Endodermal cell (in vitro differentiated cells): Measurements from ENCODE around the gene SDS. TPM values are rescaled to one million over a fixed set of nuclear protein-coding genes. Genes with fewer than 3 reads are reported as not detected.

ENCODE experiments used
- DNase-seq: peaks from one replicate; pipeline ENCODE4 v3.0.0-alpha.2; 2017
- H3K27ac ChIP-seq: 2 replicates; pipeline ENCODE4 v1.5.1; 2013; ENCODE audit warnings: mild to moderate bottlenecking, low read depth, low read length, moderate library complexity
- H3K27me3 ChIP-seq: 2 replicates; pipeline ENCODE4 v1.6.1; 2013; ENCODE audit warnings: mild to moderate bottlenecking, low read length, moderate library complexity; ENCODE audit not compliant: insufficient read depth, control insufficient read depth, poor library complexity, severe bottlenecking
- H3K36me3 ChIP-seq: 2 replicates; pipeline ENCODE4 v1.7.0; 2013; ENCODE audit warnings: mild to moderate bottlenecking, low read length, moderate library complexity; ENCODE audit not compliant: control insufficient read depth, insufficient read depth
- H3K4me1 ChIP-seq: one replicate; pipeline ENCODE4 v1.7.0; 2013; ENCODE audit warnings: low read length; ENCODE audit not compliant: control insufficient read depth, insufficient read depth
- H3K4me3 ChIP-seq: 2 replicates; pipeline ENCODE4 v1.5.1; 2013; ENCODE audit warnings: mild to moderate bottlenecking, low read length, moderate library complexity
- H3K9ac ChIP-seq: 2 replicates; pipeline ENCODE4 v1.6.1; 2013; ENCODE audit warnings: mild to moderate bottlenecking, low read length, moderate library complexity; ENCODE audit not compliant: poor library complexity, severe bottlenecking; ENCODE audit errors: extremely low read depth
- H3K9me3 ChIP-seq: 2 replicates; pipeline ENCODE4 v1.6.1; 2013; ENCODE audit warnings: mild to moderate bottlenecking, low read length, moderate library complexity; ENCODE audit not compliant: control insufficient read depth
- H3K27ac Mint-ChIP-seq: 2 replicates; pipeline ENCODE4 v1.8.0; 2020; ENCODE audit warnings: mixed read lengths
- H3K27me3 Mint-ChIP-seq: 2 replicates; pipeline ENCODE4 v1.8.0; 2021; ENCODE audit warnings: mild to moderate bottlenecking, mixed read lengths; ENCODE audit not compliant: insufficient read depth
- H3K36me3 Mint-ChIP-seq: 2 replicates; pipeline ENCODE4 v1.8.0; 2020; ENCODE audit warnings: low read depth, mixed read lengths
- H3K4me1 Mint-ChIP-seq: 2 replicates; pipeline ENCODE4 v1.8.0; 2020; ENCODE audit warnings: mixed read lengths
- H3K4me3 Mint-ChIP-seq: 2 replicates; pipeline ENCODE4 v1.8.0; 2020; ENCODE audit warnings: mild to moderate bottlenecking, moderate library complexity, mixed read lengths
- H3K9me3 Mint-ChIP-seq: 2 replicates; pipeline ENCODE4 v1.8.0; 2020; ENCODE audit warnings: mild to moderate bottlenecking, mixed read lengths
- WGBS, 2 experiments: methylation state at CpG; one replicate each; pipeline versions ENCODE4 v1.1.5 to v1.1.7; 2013; ENCODE audit warnings: missing lambda C conversion rate in 2 of 2, mixed read lengths in 1 of 2; ENCODE audit not compliant: insufficient coverage in 1 of 2, insufficient read length in 1 of 2; 5-methylcytosine and 5-hydroxymethylcytosine counted together
- total RNA-seq, 2 donors: library from RNA; stranded (reverse); fragmentation: NEBNext Ultra II Directional in 1 of 2; extraction: Animal tissue kit (Norgen Biotek cat#: 25700) in 1 of 2; gene quantifications; 2 replicates in 1 of 2; 3 replicates in 1 of 2; pipeline ENCODE4 v1.2.1, GENCODE V29; 2021
- TF ChIP-seq, protein P1 (sequence below): fragments of 200-600 bp; sonication (generic); conservative IDR thresholded peaks from 2 replicates; pipeline ENCODE4 v1.5.0; 2021; ENCODE audit warnings: antibody characterized with exemption, mild to moderate bottlenecking

The SDS gene
- total RNA-seq, 2 donors from 2014 or later = not detected

DNA sequence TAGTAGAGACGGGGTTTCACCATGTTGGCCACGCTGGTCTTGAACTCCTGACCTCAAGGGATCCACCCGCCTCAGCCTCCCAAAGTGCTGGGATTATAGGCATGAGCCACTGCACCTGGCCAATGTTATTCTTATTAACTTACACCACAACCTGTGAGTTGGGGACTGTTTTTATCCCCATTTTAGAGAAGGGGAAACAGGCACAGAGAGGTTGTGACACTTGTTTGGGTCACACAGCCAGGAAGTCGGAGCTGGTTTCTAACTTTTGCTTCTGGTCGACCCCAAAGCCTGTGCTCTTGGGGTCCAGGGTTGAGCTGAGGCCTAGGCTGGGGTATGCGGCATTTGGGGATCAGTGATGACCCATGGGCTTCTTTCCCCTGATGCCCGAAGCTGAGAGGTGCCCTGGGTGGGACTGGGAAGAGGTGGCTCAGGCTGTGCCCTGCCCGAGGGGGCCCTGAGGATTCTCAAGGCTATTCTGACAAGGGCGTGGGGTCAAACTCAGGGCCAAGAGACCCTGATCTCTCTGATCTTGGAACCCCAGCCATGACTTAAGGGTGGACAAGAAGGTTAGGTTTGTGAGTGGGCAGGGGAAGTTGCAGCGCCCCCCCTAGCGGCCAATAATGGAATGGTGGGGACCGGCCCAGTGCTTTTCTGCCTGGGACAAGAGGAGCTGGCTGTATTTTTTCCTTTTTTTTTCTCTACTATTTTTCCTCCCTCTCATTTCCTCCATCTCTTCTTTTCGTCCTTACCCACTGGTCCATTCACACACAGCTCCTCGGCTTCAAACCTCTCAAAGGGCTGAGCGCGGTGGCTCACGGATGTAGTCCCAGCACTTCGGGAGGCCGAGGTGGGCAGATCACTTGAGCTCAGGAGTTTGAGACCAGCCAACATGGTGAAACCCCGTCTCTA, 21.5 kb upstream of the SDS start:
- H3K9ac ChIP-seq = no peak overlapping the region
- H3K27ac Mint-ChIP-seq = peak overlapping the region; percentile 46

GRCh38 chr12:113424456-113424855, 20.8 kb upstream of the SDS start:
- H3K9me3 ChIP-seq = no peaks in the 10 kb centered on the region
- no peak overlapping the region for H3K4me3 Mint-ChIP-seq
- peaks cover 11% of the 10 kb centered on the region for H3K4me1 Mint-ChIP-seq
- TF ChIP-seq, protein P1, sequence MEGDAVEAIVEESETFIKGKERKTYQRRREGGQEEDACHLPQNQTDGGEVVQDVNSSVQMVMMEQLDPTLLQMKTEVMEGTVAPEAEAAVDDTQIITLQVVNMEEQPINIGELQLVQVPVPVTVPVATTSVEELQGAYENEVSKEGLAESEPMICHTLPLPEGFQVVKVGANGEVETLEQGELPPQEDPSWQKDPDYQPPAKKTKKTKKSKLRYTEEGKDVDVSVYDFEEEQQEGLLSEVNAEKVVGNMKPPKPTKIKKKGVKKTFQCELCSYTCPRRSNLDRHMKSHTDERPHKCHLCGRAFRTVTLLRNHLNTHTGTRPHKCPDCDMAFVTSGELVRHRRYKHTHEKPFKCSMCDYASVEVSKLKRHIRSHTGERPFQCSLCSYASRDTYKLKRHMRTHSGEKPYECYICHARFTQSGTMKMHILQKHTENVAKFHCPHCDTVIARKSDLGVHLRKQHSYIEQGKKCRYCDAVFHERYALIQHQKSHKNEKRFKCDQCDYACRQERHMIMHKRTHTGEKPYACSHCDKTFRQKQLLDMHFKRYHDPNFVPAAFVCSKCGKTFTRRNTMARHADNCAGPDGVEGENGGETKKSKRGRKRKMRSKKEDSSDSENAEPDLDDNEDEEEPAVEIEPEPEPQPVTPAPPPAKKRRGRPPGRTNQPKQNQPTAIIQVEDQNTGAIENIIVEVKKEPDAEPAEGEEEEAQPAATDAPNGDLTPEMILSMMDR = no peak
- 84 to 86% methylated on average over 1 of the region's 1 CpG for WGBS, 2 experiments
- H3K27ac ChIP-seq = no peak overlapping the region
- H3K27ac Mint-ChIP-seq = no peak overlapping the region
- no peak overlapping the region for H3K4me3 ChIP-seq
- no peak overlapping the region for H3K9ac ChIP-seq
- no peaks in the 10 kb centered on the region for H3K36me3 Mint-ChIP-seq
- H3K27me3 Mint-ChIP-seq = peaks cover 8% of the 10 kb centered on the region
- no peaks in the 10 kb centered on the region for H3K36me3 ChIP-seq
- H3K9me3 Mint-ChIP-seq = no peaks in the 10 kb centered on the region
- DNase-seq = no peak
- no peaks in the 10 kb centered on the region for H3K27me3 ChIP-seq
- peaks cover 3% of the 10 kb centered on the region for H3K4me1 ChIP-seq

More for the DNA sequence above, 21.5 kb upstream of the SDS start:
- Mint-ChIP-seq H3K9me3 (peaks cover 3% of the 10 kb centered on the region), H3K4me1 (peaks cover 11% of the 10 kb centered on the region), H3K36me3 (no peaks in the 10 kb centered on the region), H3K27me3 (peaks cover 11% of the 10 kb centered on the region), H3K4me3 (peak overlapping the region; percentile 27)
- peaks cover 3% of the 10 kb centered on the region for H3K4me1 ChIP-seq
- H3K36me3 ChIP-seq = no peaks in the 10 kb centered on the region
- no peak overlapping the region for H3K4me3 ChIP-seq
- no peaks in the 10 kb centered on the region for H3K27me3 ChIP-seq
- TF ChIP-seq, protein P1 = peak; percentile 97
- 50 to 52% methylated on average over 16 to 20 of the region's 20 CpGs for WGBS, 2 experiments
- DNase-seq = peak; percentile 96
- no peaks in the 10 kb centered on the region for H3K9me3 ChIP-seq
- H3K27ac ChIP-seq = no peak overlapping the region

DNA sequence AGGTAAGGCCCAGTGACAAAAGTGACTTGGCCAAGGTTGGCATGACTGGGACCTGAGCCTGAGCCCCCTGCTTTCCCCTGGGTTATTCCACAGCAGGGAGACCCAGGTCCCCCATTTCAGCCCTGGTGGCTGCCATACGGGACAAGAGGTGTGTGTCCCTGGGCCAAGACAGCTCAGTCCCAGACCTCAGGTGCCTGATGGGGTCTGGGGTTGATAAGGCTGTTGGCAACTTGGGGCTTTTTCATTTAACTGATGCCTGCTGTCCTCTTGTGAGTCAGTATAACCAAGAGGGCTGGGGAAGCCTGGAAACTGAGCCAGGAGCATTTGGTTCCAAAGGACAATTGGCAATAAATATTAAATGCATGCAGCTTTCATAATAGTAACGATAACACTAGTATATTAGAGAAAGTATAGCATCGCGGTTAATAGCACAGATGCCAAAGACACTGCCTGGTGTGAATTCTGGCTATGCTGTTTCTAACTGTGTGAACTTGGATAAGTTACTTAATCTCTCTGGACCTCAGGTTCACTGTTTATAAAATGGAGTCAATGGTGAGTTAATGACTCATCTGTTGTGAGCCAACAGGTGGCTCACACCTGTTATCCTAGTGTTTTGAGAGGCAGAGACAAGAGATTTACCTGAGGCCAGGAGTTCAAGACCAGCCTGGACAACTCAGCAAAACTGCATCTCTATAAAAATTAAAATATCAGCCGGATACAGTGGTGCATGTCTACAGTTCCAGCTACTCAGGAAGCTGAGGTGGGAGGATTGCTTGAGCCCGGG, 19.4 kb upstream of the SDS start:
- TF ChIP-seq, protein P1 = no peak
- no peak for DNase-seq
- Mint-ChIP-seq H3K27ac (no peak overlapping the region), H3K9me3 (no peaks in the 10 kb centered on the region), H3K27me3 (peaks cover 4% of the 10 kb centered on the region), H3K4me1 (peaks cover 16% of the 10 kb centered on the region), H3K4me3 (peak overlapping the region; percentile 58), H3K36me3 (no peaks in the 10 kb centered on the region)
- H3K4me3 ChIP-seq = peak overlapping the region; percentile 61
- H3K27ac ChIP-seq = peak overlapping the region; percentile 56
- peak overlapping the region; percentile 16 for H3K9ac ChIP-seq
- H3K4me1 ChIP-seq = peaks cover 7% of the 10 kb centered on the region
- no peaks in the 10 kb centered on the region for H3K27me3 ChIP-seq
- no peaks in the 10 kb centered on the region for H3K9me3 ChIP-seq
- H3K36me3 ChIP-seq = no peaks in the 10 kb centered on the region
- 92 to 93% methylated on average over 5 to 6 of the region's 6 CpGs for WGBS, 2 experiments
